ENCODE results near the gene RUNDC3A.

RUNDC3A gene
- total RNA-seq = 0 to 0.19 (median 0.11) reads per million in 3 experiments

- DNase-seq = peak; percentile 75
These were observed at the start of gene RUNDC3A for GRCh38 chr17:44308320-44308818. TSS of gene RUNDC3A (plus strand) at chr17:44308601. CDS start at chr17:44308833, 232 bp downstream.

DNA sequence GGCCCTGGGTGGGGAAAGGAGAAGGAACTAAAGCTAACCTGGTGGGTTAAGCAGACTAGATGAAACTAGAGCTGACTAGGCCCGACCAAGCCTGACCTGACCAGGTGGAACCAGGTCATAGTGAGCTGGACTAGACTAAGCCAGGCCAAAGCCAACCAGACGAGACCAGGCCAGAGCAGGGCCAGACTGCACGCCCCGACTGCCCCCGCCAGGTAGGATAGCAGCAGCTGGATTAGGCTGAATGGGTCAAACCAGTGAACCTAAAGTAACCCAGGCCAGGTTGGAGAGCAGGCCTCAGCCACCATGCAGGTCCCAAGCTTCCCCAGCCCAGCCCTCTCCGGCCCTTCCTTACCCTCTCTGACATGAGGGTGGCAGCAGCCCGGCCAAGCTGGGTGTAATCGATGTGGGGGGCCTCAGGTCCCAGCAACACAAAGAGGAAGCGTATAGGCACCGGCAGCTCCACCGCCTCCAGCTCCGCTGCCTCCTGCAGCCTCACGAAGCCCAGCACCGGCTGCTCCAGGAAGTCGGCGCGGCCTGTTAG lies 49.5 kb upstream of the RUNDC3A start:
- DNase-seq = no peak

- no peak for DNase-seq
These were observed 48.1 kb upstream of the RUNDC3A start for GRCh38 chr17:44260296-44260695.

GRCh38 chr17:44262654-44263225 lies 45.7 kb upstream of the RUNDC3A start:
- DNase-seq = no peak

DNA sequence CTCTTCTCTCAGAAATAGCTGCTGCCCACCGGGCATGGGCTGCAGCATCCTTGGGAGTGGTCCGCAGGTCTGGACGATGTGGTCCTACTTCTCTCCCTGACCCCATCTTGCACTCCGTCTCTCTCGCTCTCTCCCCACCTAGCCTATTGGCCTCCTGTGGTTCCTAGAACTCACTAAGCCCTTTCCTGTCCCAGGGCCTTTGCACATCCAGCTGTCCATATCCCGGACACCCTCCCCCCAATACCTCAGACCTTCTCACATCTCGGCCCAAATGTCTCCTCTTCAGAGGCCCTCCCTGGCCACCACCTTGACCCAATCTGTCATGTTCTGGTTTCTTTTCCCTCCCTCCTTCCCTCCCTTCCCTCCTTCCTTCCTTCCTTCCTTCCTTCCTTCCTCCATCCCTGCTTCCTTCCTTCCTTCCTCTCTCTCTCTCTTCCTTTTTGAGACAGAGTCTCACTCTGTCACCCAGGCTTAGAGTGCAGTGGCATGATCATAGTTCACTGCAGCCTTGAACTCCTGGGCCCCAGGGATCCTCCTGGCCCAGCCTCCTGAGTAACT lies 45.0 kb upstream of the RUNDC3A start:
- DNase-seq = no peak

- no peak for DNase-seq
These were observed 41.8 kb upstream of the RUNDC3A start for GRCh38 chr17:44266402-44267164.

GRCh38 chr17:44267165-44267455 lies 41.3 kb upstream of the RUNDC3A start:
- DNase-seq = no peak

- no peak for DNase-seq
These were observed 40.4 kb upstream of the RUNDC3A start, which contains the start of gene SLC4A1 for GRCh38 chr17:44267818-44268490. TSS of gene SLC4A1 (minus strand) at chr17:44268135. CDS start at chr17:44262866, 5,269 bp downstream.

- no peak for DNase-seq
These were observed 39.5 kb upstream of the RUNDC3A start for GRCh38 chr17:44268709-44269534.

- no peak for DNase-seq
These were observed 38.7 kb upstream of the RUNDC3A start for GRCh38 chr17:44269535-44270240.

DNA sequence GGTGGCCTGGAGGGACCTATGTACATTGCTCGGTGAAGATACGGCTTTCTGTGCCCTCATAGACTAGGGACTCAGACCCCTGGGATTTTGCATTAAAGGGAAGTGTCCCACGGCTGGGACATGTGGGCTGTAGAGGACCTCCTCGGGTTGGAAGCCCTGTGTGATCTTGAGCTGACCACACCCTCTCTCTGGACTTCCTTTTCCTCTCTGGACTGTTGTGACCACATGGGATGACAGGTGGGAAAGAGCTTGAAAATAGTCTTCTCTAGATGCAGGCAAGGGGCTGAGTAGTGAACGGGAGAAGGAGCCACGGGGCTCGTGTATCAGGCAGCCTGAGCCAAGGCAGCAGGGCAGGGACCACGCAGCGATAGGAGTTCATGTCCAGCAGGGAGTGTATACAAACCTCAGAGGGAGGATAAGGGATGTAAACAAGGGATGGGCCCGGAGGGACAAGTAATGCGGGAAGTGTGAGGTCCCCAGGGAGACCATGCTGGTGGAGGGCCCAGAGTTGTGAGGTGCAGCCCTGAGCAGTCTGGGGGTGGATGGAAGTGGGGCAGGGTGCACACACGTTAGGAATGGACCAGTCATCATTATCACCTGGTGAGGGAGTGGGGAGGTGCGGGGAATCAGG lies 36.0 kb upstream of the RUNDC3A start:
- DNase-seq = no peak

DNA sequence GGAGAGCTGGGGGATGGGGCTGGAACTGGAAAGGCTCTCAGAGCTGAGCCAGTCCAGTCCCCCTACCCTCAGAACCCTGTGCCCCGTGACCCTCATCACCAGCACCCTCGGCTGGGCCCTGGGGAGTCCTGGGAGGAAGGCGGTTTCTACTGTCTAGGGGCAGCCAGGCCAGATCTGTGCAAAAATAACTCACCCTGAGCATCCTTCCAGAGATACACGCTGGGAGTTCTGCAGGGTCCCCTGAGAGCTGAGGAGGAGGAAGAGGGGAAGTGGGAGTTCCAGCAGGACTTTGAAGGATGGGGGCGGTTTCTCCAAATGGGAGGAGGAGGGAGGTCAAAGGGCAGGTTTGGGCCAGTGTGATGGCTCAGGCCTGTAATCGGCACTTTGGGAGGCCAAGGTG lies 35.4 kb upstream of the RUNDC3A start:
- no peak for DNase-seq

DNA sequence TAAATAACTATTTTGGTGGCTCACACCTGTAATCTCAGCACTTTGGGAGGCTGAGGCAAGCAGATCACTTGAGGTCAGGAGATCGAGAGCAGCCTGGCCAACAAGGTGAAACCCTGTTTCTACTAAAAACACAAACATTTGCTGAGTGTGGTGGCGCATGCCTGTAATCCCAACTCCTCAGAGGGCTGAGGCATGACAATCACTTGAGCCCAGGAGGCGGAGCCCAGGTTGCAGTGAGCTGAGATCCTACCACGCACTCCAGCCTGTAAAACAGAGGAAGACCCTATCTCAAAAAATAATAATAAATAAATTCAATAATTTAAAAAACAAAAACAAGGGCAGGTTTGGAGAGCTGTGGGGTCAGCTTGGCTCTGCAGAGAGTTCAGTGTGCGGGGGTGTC lies 34.8 kb upstream of the RUNDC3A start:
- no peak for DNase-seq

GRCh38 chr17:44277976-44278375 lies 30.4 kb upstream of the RUNDC3A start:
- DNase-seq = no peak

GRCh38 chr17:44279346-44279665 lies 29.1 kb upstream of the RUNDC3A start:
- no peak for DNase-seq

GRCh38 chr17:44279666-44280391 lies 28.6 kb upstream of the RUNDC3A start:
- DNase-seq = no peak

DNA sequence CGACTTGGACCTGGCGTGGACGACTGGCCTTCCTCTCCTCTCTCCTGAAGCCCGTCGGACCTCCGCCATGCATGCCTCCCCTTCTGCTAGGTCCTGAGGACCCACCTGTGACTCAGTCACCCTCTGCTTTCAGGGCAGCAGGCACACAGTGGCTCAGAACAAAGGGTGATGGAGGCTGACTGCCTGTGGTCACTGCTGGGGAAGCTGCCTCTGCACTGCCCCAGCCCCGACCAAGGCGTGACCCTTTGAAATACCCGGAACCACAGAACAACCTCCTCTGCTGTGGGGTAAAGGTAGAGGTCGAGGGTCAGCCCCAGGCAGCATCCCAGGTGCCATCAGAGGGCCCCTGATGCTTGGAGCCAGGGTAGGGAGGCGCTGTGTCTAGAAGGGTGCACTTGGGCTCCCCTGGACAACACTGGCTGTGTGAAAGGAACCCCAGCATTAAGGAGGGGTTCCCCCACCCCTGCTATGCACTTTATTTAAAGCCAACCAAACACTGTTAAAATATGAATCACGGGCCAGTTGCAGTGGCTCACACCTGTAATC lies 27.9 kb upstream of the RUNDC3A start:
- DNase-seq = no peak

DNA sequence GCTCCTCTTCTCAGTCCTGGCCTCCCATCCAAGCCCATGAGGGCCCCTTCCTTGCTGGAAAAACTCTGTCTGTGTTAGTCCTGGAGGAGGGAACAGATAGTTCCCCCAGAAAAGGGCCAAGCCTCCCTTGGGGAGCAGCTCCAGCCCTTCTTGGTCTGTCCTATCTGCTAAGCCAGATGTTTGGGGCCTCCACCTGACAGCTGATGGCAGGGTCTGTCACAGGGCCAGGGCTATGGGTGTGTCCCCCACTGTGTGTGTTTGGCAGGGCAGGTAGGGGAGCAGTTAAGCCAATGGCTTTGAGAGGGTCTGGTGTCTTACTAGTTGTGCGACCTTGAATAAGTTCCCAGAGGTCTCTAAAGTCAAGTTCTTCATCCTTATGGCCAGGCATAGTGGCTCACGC lies 26.8 kb upstream of the RUNDC3A start:
- DNase-seq = no peak

DNA sequence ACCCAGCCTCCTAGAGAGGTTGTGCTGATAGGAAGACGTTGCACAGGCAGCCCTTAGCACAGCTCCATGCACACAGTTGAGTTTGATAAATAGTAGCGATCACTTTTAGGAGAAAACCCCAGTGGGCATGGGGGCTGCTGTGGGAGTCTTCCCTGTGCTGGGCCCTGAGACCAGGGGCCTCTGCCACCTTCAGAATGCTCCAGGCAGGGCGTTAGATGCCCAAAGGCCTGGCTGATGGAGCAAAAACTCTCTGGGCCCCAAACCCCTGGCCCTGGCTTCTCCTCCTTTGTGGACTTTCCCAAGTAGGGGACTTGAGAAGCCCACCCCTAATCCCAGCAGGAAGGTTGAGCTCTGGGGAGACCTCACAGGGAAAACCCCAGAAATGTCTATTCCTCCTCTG lies 26.1 kb upstream of the RUNDC3A start:
- DNase-seq = no peak

GRCh38 chr17:44283344-44284023 lies 24.9 kb upstream of the RUNDC3A start:
- DNase-seq = no peak
